Liver (tissue), 9 donors: ENCODE results near the gene PTPN22. TPM values are rescaled to one million over a fixed set of nuclear protein-coding genes. Genes with fewer than 3 reads are reported as not detected.

ENCODE experiments used
- DNase-seq: peaks from one replicate; pipeline ENCODE4 v3.0.0-alpha.2; 2017; ENCODE audit warnings: low spot score
- H3K27ac ChIP-seq, 2 donors: one replicate each; pipeline ENCODE4 v1.7.0; 2013; ENCODE audit warnings: inconsistent platforms in 2 of 2, low read length in 2 of 2, control low read depth in 1 of 2, low read depth in 1 of 2, mild to moderate bottlenecking in 1 of 2
- H3K27me3 ChIP-seq, 4 donors: one replicate each; pipeline versions ENCODE4 v1.6.1 to v1.7.0; 2013; ENCODE audit warnings: low read length in 3 of 4, inconsistent platforms in 1 of 4, mild to moderate bottlenecking in 1 of 4, moderate library complexity in 1 of 4; ENCODE audit not compliant: control insufficient read depth in 4 of 4, insufficient read depth in 4 of 4
- H3K36me3 ChIP-seq, 4 donors: one replicate each; pipeline versions ENCODE4 v1.6.1 to v1.7.0; 2013; ENCODE audit warnings: low read length in 3 of 4, mild to moderate bottlenecking in 3 of 4, low read depth in 1 of 4, moderate library complexity in 1 of 4; ENCODE audit not compliant: control insufficient read depth in 4 of 4, insufficient read depth in 3 of 4
- H3K4me1 ChIP-seq, 4 donors: one replicate each; pipeline versions ENCODE4 v1.6.1 to v1.7.0; 2013; ENCODE audit warnings: low read length in 3 of 4, mild to moderate bottlenecking in 3 of 4, moderate library complexity in 1 of 4; ENCODE audit not compliant: control insufficient read depth in 4 of 4, insufficient read depth in 4 of 4
- H3K4me3 ChIP-seq, 3 donors: one replicate each; pipeline versions ENCODE4 v1.6.1 to v1.7.0; 2013; ENCODE audit warnings: low read length in 3 of 3, control low read depth in 1 of 3, low read depth in 1 of 3, mild to moderate bottlenecking in 1 of 3
- H3K9ac ChIP-seq, 2 donors: one replicate each; pipeline ENCODE4 v1.7.0; 2013; ENCODE audit warnings: low read length in 2 of 2, mild to moderate bottlenecking in 2 of 2, moderate library complexity in 2 of 2, control low read depth in 1 of 2, low read depth in 1 of 2
- H3K9me3 ChIP-seq, 4 donors: one replicate each; pipeline versions ENCODE4 v1.6.1 to v1.7.0; 2013; ENCODE audit warnings: low read length in 3 of 4; ENCODE audit not compliant: control insufficient read depth in 4 of 4
- ATF3 ChIP-seq: IDR thresholded peaks from 2 replicates; pipeline ENCODE4 v1.6.1; 2016; ENCODE audit warnings: antibody characterized with exemption
- CTCF ChIP-seq: fragments of 150-350 bp; IDR thresholded peaks from 2 replicates; pipeline ENCODE4 v1.5.1; 2017; ENCODE audit warnings: improper control_type of control experiment, low read depth, low read length; ENCODE audit not compliant: missing input control
- EGR1 ChIP-seq, 2 donors: IDR thresholded peaks; 2 replicates each; pipeline ENCODE4 v1.6.1; 2016 to 2018; ENCODE audit warnings: antibody characterized with exemption in 2 of 2, low read depth in 2 of 2
- FOXA1 ChIP-seq: IDR thresholded peaks from 2 replicates; pipeline ENCODE4 v1.6.1; 2016; ENCODE audit warnings: antibody characterized with exemption
- FOXA2 ChIP-seq: IDR thresholded peaks from 2 replicates; pipeline ENCODE4 v1.6.1; 2016; ENCODE audit warnings: antibody characterized with exemption
- GABPA ChIP-seq, 2 donors: IDR thresholded peaks in 1 of 2; conservative IDR thresholded peaks in 1 of 2; 2 replicates each; pipeline ENCODE4 v1.6.1; 2016; ENCODE audit warnings: antibody characterized with exemption in 2 of 2, mild to moderate bottlenecking in 1 of 2, moderate library complexity in 1 of 2
- HNF4A ChIP-seq, 2 donors: conservative IDR thresholded peaks; 2 replicates each; pipeline ENCODE4 v1.6.1; 2016; ENCODE audit warnings: antibody characterized with exemption in 2 of 2, mild to moderate bottlenecking in 2 of 2
- JUND ChIP-seq, 2 donors: IDR thresholded peaks; 2 replicates each; pipeline ENCODE4 v1.6.1; 2016; ENCODE audit warnings: antibody characterized with exemption in 2 of 2
- MAX ChIP-seq: IDR thresholded peaks from 2 replicates; pipeline ENCODE4 v1.6.1; 2016; ENCODE audit warnings: antibody characterized with exemption
- NR2F2 ChIP-seq: IDR thresholded peaks from 2 replicates; pipeline ENCODE4 v1.6.1; 2016; ENCODE audit warnings: antibody characterized with exemption
- RAD21 ChIP-seq, 2 donors: IDR thresholded peaks; 2 replicates each; pipeline ENCODE4 v1.6.1; 2016; ENCODE audit warnings: antibody characterized with exemption in 2 of 2, mild to moderate bottlenecking in 2 of 2
- RXRA ChIP-seq, 2 donors: IDR thresholded peaks; 2 replicates each; pipeline ENCODE4 v1.6.1; 2017 to 2018; ENCODE audit warnings: antibody characterized with exemption in 2 of 2, mild to moderate bottlenecking in 1 of 2
- SP1 ChIP-seq: IDR thresholded peaks from 2 replicates; pipeline ENCODE4 v1.6.1; 2018; ENCODE audit warnings: antibody characterized with exemption, mild to moderate bottlenecking
- YY1 ChIP-seq: IDR thresholded peaks from 2 replicates; pipeline ENCODE4 v1.6.1; 2016; ENCODE audit warnings: antibody characterized with exemption, mild to moderate bottlenecking
- ZBTB33 ChIP-seq: IDR thresholded peaks from 2 replicates; pipeline ENCODE4 v1.6.1; 2016; ENCODE audit warnings: antibody characterized with exemption
- WGBS: extraction: QIAGEN DNeasy Blood & Tissue Kit; methylation state at CpG from one replicate; pipeline ENCODE4 v1.1.7; 2013; 5-methylcytosine and 5-hydroxymethylcytosine counted together
- polyA plus RNA-seq, 2 donors: library from polyadenylated mRNA; stranded (reverse) in 1 of 2; unstranded in 1 of 2; fragments of 200-250 nt in 1 of 2; fragments of >200 nt in 1 of 2; fragmentation: Nextera tagmentation in 1 of 2; extraction: Ambion mirVana in 1 of 2; gene quantifications; one replicate each; pipeline versions ENCODE4 v1.2.1 to v1.2.3, GENCODE V29; 2013 to 2015
- total RNA-seq, 2 donors: library from RNA; depleted of rRNA; stranded (reverse); fragments of >200 nt; gene quantifications; one replicate each; pipeline ENCODE4 v1.2.3, GENCODE V29; 2014
- donor health status: healthy.
- donor health status: healthy.
- donor health status: healthy.
- donor health status: healthy.
- donor health status: healthy.

The PTPN22 gene
- total and polyA plus RNA-seq, 4 donors = 0.24 to 1.9 (median 1.0) TPM

- no peak overlapping the region for H3K9ac ChIP-seq
- no peak for DNase-seq
- H3K4me3 ChIP-seq = no peak overlapping the region
- no peak for TF ChIP-seq NR2F2
- H3K9me3 ChIP-seq = no peaks in the 10 kb centered on the region
- no peaks in the 10 kb centered on the region for H3K36me3 ChIP-seq
- H3K27ac ChIP-seq = no peak overlapping the region
- H3K4me1 ChIP-seq = no peaks in the 10 kb centered on the region
- WGBS = 94% methylated on average over 4 of the region's 4 CpGs
- H3K27me3 ChIP-seq = no peaks in the 10 kb centered on the region
Measured at GRCh38 chr1:113868387-113869083, 3.0 kb downstream of the PTPN22 start.

- no peaks in the 10 kb centered on the region for H3K4me1 ChIP-seq
- 92% methylated on average over 5 of the region's 5 CpGs for WGBS
- no peaks in the 10 kb centered on the region for H3K36me3 ChIP-seq
Measured at GRCh38 chr1:113861641-113862040, 9.9 kb downstream of the PTPN22 start.

More at GRCh38 chr1:113861641-113862040, 9.9 kb downstream of the PTPN22 start:
- Histone ChIP-seq H3K27ac (no peak overlapping the region), H3K9ac (no peak overlapping the region), H3K4me3 (no peak overlapping the region), H3K9me3 (no peaks in the 10 kb centered on the region), H3K27me3 (no peaks in the 10 kb centered on the region)
- TF ChIP-seq ZBTB33 (no peak), RAD21 (IDR thresholded peaks at IDR 0.05) (no peak), NR2F2 (no peak), FOXA1 (no peak), YY1 (no peak), CTCF (no peak), EGR1 (IDR thresholded peaks at IDR 0.05; ENCODE audit: low read depth in 2 of 2) (no peak), RXRA (IDR thresholded peaks at IDR 0.05) (no peak), HNF4A (conservative IDR thresholded peaks at IDR 0.05) (no peak), FOXA2 (no peak), MAX (no peak), GABPA (IDR thresholded peaks at IDR 0.05 in 1 of 2, conservative IDR thresholded peaks at IDR 0.05 in 1 of 2) (no peak), ATF3 (no peak), JUND (IDR thresholded peaks at IDR 0.05) (no peak), SP1 (no peak)
- DNase-seq = no peak
